HFFc6 (cell line): ENCODE results near the gene IGFALS. TPM values are rescaled to one million over a fixed set of nuclear protein-coding genes. Genes with fewer than 3 reads are reported as not detected.

Experiments
- DNase-seq: peaks from one replicate; pipeline ENCODE4 v3.0.0-alpha.2; 2018
- H3K27ac Mint-ChIP-seq: 2 replicates; pipeline ENCODE4 v1.8.0; 2020; ENCODE audit warnings: mild to moderate bottlenecking, mixed read lengths
- H3K27me3 Mint-ChIP-seq: 2 replicates; pipeline ENCODE4 v1.8.0; 2021; ENCODE audit warnings: mild to moderate bottlenecking, moderate library complexity, mixed read lengths; ENCODE audit not compliant: insufficient read depth
- H3K36me3 Mint-ChIP-seq: 2 replicates; pipeline ENCODE4 v1.8.0; 2021; ENCODE audit warnings: low read depth, mixed read lengths
- H3K4me1 Mint-ChIP-seq: 2 replicates; pipeline ENCODE4 v1.8.0; 2020; ENCODE audit warnings: low read depth, mixed read lengths
- H3K4me3 Mint-ChIP-seq: 2 replicates; pipeline ENCODE4 v1.8.0; 2020; ENCODE audit warnings: mild to moderate bottlenecking, moderate library complexity, mixed read lengths
- H3K9me3 Mint-ChIP-seq: 2 replicates; pipeline ENCODE4 v1.8.0; 2020; ENCODE audit warnings: mild to moderate bottlenecking, mixed read lengths
- CTCF ChIP-seq: fragments of 200-600 bp; sonication (generic); IDR thresholded peaks from 2 replicates; pipeline ENCODE4 v1.5.0; 2021; ENCODE audit warnings: antibody characterized with exemption, mild to moderate bottlenecking
- total RNA-seq, 6 experiments: library from RNA; stranded (reverse); fragmentation: NEBNext Ultra II Directional; extraction: Animal tissue kit (Norgen Biotek cat#: 25700); gene quantifications; 2 replicates in 1 of 6; 3 replicates in 5 of 6; pipeline ENCODE4 v1.2.3, GENCODE V29; 2021

IGFALS gene
- total RNA-seq, 6 experiments from 2014 or later: not detected

- no peak overlapping the region for H3K27ac Mint-ChIP-seq
- DNase-seq: no peak
Observed at GRCh38 chr16:1794221-1794871, 841 bp upstream of the IGFALS start.

DNA sequence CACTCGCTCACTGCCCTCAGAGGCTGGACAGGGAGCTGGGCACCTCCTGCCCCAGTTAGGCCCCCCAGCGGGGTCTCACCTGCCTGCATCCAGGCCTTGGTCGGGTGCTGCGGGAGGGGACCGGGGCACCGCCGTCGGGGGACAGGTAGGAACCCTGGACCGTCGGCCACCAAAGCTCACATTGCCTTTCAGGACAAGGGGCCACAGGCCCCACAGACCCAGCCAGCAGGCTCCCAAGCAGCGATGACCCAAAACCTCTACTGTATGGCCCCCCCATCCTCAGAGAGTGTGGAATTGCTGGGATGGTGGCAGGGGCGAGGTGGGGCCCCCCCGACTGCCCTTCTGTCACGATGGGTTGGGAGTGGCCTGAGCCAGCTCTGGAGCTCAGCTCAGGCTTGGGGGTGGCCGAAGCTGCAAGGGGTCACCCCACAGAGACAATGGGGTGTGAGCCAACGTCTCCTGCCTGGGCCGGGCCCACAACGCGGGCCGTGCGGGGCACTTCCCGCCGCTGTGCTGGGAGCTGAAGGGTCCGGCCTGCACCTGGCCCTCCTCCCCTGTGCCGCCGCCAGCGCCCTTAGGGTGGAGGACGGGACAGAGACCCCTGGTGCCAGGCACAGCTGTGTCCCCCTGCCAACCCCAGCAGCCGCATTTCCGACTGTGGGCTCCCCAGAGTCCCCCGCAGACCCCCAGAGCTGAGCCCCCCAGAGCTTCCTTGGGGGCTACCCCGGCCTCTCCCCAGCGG lies 498 bp downstream of the IGFALS start:
- Mint-ChIP-seq H3K36me3 (peaks cover 13% of the 10 kb centered on the region; the same call in 1 of the 2 replicates), H3K4me3 (no peak overlapping the region), H3K27ac (no peak overlapping the region), H3K9me3 (peaks cover 14% of the 10 kb centered on the region), H3K4me1 (no peaks in the 10 kb centered on the region), H3K27me3 (no peaks in the 10 kb centered on the region)
- no peak for DNase-seq
- no peak for TF ChIP-seq CTCF

More at GRCh38 chr16:1794221-1794871, 841 bp upstream of the IGFALS start:
- no peak for TF ChIP-seq CTCF
- Mint-ChIP-seq H3K9me3 (peaks cover 23% of the 10 kb centered on the region), H3K36me3 (peaks cover 16% of the 10 kb centered on the region), H3K27me3 (no peaks in the 10 kb centered on the region), H3K4me3 (no peak overlapping the region), H3K4me1 (no peaks in the 10 kb centered on the region)

GRCh38 chr16:1791943-1792812 lies 1.3 kb downstream of the IGFALS start:
- no peak for TF ChIP-seq CTCF
- peaks cover 10% of the 10 kb centered on the region; the same call in 1 of the 2 replicates for H3K36me3 Mint-ChIP-seq
- H3K4me3 Mint-ChIP-seq: no peak overlapping the region
- DNase-seq: no peak
- no peaks in the 10 kb centered on the region for H3K4me1 Mint-ChIP-seq
- no peak overlapping the region for H3K27ac Mint-ChIP-seq
- H3K9me3 Mint-ChIP-seq: peaks cover 6% of the 10 kb centered on the region
- peaks cover under 1% of the 10 kb centered on the region; the same call in 1 of the 2 replicates for H3K27me3 Mint-ChIP-seq

DNA sequence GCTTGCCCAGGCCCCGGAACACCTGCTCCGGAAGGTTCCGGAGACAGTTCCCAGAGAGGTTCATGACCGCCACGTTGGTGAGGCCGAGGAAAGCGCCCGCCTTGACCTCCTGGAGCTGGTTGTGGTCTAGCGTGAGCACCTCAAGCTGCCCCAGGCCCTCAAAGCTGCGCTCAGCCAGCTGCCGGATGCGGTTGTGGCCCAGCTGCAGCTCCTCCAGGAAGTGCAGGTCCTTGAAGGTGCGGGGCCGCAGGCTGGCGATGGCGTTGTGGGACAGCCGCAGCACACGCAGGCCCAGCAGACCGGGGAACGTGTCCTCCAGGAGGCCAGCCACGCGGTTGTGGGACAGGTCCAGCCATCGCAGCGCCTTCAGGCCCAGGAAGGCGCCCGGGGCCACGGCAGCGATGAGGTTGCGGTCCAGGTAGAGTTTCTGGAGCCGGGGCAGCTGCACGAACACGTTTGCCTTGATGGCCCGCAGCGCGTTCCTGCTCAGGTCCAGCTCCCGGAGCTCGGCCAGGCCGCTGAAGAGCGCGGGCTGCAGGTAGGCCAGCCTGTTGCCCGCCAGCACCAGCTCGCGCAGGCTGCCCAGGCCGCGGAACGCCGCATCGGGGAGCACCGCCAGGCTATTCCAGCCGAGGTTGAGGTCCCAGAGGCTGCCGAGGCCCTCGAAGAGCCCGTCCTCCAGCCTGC lies 2.1 kb downstream of the IGFALS start:
- TF ChIP-seq CTCF: no peak
- no peak for DNase-seq
- no peak overlapping the region for H3K4me3 Mint-ChIP-seq
- H3K4me1 Mint-ChIP-seq: no peaks in the 10 kb centered on the region
- H3K27ac Mint-ChIP-seq: no peak overlapping the region
- H3K9me3 Mint-ChIP-seq: no peaks in the 10 kb centered on the region
- peaks cover 4% of the 10 kb centered on the region; the same call in 1 of the 2 replicates for H3K36me3 Mint-ChIP-seq
- H3K27me3 Mint-ChIP-seq: peaks cover 2% of the 10 kb centered on the region; the same call in 1 of the 2 replicates
